SH-SY5Y (cell line): ENCODE results near the gene FCER2.

Experiments used
- GATA2 ChIP-seq: IDR thresholded peaks from 2 replicates; pipeline ENCODE4 v1.6.1; 2011; ENCODE audit warnings: mild to moderate bottlenecking, low read depth, low read length
- GATA3 ChIP-seq: IDR thresholded peaks from 2 replicates; pipeline ENCODE4 v1.6.1; 2011; ENCODE audit warnings: low read depth, mild to moderate bottlenecking, low read length, moderate library complexity

DNA sequence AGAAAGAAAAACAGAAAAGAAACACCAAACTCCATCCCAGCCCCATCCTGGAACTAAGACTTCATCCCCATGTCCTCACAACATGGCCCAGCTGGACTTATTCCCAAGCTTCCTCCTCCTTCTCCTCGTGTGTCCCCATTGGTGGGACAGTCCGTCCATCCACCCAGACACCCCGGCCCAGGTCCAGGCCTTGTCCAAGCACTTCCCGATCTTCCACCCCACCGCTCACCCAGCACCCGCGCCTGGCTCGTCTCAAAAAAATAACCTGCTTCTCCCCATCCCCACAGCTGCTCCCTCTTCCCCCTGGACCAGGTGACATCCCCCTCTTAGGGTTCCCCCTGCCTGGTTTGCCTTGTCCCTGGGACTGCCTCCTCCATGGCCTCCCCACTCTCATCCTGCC is 1.4 kb upstream of the FCER2 start:
- TF ChIP-seq GATA2 (no peak), GATA3 (no peak)
